Medulla oblongata (tissue), 1 donor: ENCODE data around the gene EXOC4.
A peak's percentile ranks its signal among the peaks of the same experiment; 100 is the strongest.

Experiments used
- DNase-seq: peaks from one replicate; pipeline ENCODE4 v3.0.0-alpha.2; 2015; ENCODE audit errors: extremely low spot score

Gene EXOC4

GRCh38 chr7:133931053-133931452, 678.2 kb downstream of the EXOC4 start:
- no peak for DNase-seq

- no peak for DNase-seq
Observed at GRCh38 chr7:133932591-133932990, 679.7 kb downstream of the EXOC4 start.

- no peak for DNase-seq
Observed at GRCh38 chr7:133934262-133934976, 681.5 kb downstream of the EXOC4 start.

- DNase-seq: no peak
Observed at GRCh38 chr7:133934977-133935330, 682.1 kb downstream of the EXOC4 start.

- DNase-seq: no peak
Observed at GRCh38 chr7:133936074-133936473, 683.2 kb downstream of the EXOC4 start.

- DNase-seq: peak; percentile 4
Observed at GRCh38 chr7:133937786-133938185, 684.9 kb downstream of the EXOC4 start.

- no peak for DNase-seq
Observed at GRCh38 chr7:133940368-133940767, 687.5 kb downstream of the EXOC4 start.

GRCh38 chr7:133941496-133941895, 688.6 kb downstream of the EXOC4 start:
- no peak for DNase-seq

GRCh38 chr7:133945497-133945896, 692.6 kb downstream of the EXOC4 start:
- DNase-seq: no peak

GRCh38 chr7:133947458-133948254, 694.8 kb downstream of the EXOC4 start:
- no peak for DNase-seq

GRCh38 chr7:133948588-133948987, 695.7 kb downstream of the EXOC4 start:
- no peak for DNase-seq

- no peak for DNase-seq
Observed at GRCh38 chr7:133950855-133951254, 698.0 kb downstream of the EXOC4 start.

- no peak for DNase-seq
Observed at GRCh38 chr7:133955208-133955607, 702.3 kb downstream of the EXOC4 start.

- no peak for DNase-seq
Observed at GRCh38 chr7:133957845-133958244, 705.0 kb downstream of the EXOC4 start.

GRCh38 chr7:133958822-133959221, 705.9 kb downstream of the EXOC4 start:
- DNase-seq: no peak

GRCh38 chr7:133959505-133959904, 706.6 kb downstream of the EXOC4 start:
- no peak for DNase-seq

- DNase-seq: no peak
Observed at GRCh38 chr7:133961724-133962123, 708.8 kb downstream of the EXOC4 start.

- DNase-seq: no peak
Observed at GRCh38 chr7:133962646-133963045, 709.8 kb downstream of the EXOC4 start.

GRCh38 chr7:133963629-133964028, 710.8 kb downstream of the EXOC4 start:
- no peak for DNase-seq

- DNase-seq: no peak
Observed at GRCh38 chr7:133971625-133972024, 718.7 kb downstream of the EXOC4 start.

- DNase-seq: no peak
Observed at GRCh38 chr7:133973710-133974109, 720.8 kb downstream of the EXOC4 start.

GRCh38 chr7:133975130-133975529, 722.3 kb downstream of the EXOC4 start:
- DNase-seq: no peak

GRCh38 chr7:133976140-133976539, 723.3 kb downstream of the EXOC4 start:
- DNase-seq: no peak
